Measurements from ENCODE around the gene STYK1. TPM values are rescaled to one million over a fixed set of nuclear protein-coding genes. Genes with fewer than 3 reads are reported as not detected.

Gene STYK1
- polyA plus RNA-seq (2013, experiment 1 of 2) = not detected
- 0.15 TPM for polyA plus RNA-seq (2013, experiment 2 of 2)

- Histone ChIP-seq H3K4me3 (ENCODE audit: extremely low read depth, insufficient read depth, low read length, poor library complexity, severe bottlenecking) (peak within 1 kb of the TSS; percentile 42), H3K27ac (ENCODE audit: low read depth, low read length, severe bottlenecking) (no peak within 1 kb of the TSS), H3K9me3 (ENCODE audit: control insufficient read depth, low read length) (no peaks in the 10 kb centered on the region), H3K4me1 (ENCODE audit: control insufficient read depth, insufficient read depth, low read length, poor library complexity, severe bottlenecking) (no peaks in the 10 kb centered on the region), H3K36me3 (ENCODE audit: control insufficient read depth, insufficient read depth, low read length) (no peaks in the 10 kb centered on the region)
- 2% methylated on average over 15 to 25 of the region's 35 CpGs for WGBS, 2 experiments (ENCODE audit: insufficient coverage in 2 of 2)
Measured at GRCh38 chr12:10673659-10674384, at the start of gene STYK1. Gene STYK1 (minus strand): TSS chr12:10674052. CDS start chr12:10634618, 39,434 bp downstream.

- WGBS, 2 experiments (ENCODE audit: insufficient coverage in 2 of 2) = 0% methylated on average over 54 to 63 of the region's 95 CpGs
- Histone ChIP-seq H3K4me1 (ENCODE audit: control insufficient read depth, insufficient read depth, low read length, poor library complexity, severe bottlenecking) (peaks cover 21% of the 10 kb centered on the region), H3K4me3 (ENCODE audit: extremely low read depth, insufficient read depth, low read length, poor library complexity, severe bottlenecking) (peak within 1 kb of the TSS; percentile 99), H3K9me3 (ENCODE audit: control insufficient read depth, low read length) (no peaks in the 10 kb centered on the region), H3K36me3 (ENCODE audit: control insufficient read depth, insufficient read depth, low read length) (no peaks in the 10 kb centered on the region), H3K27ac (ENCODE audit: low read depth, low read length, severe bottlenecking) (peak within 1 kb of the TSS; percentile 82)
Measured at GRCh38 chr12:10722905-10723746, 49.3 kb upstream of the STYK1 start, which contains the start of gene YBX3. Gene YBX3 (minus strand): TSS chr12:10723323. CDS start chr12:10723111, 212 bp downstream.

GRCh38 chr12:10722502-10722904, 48.7 kb upstream of the STYK1 start:
- Histone ChIP-seq H3K4me1 (ENCODE audit: control insufficient read depth, insufficient read depth, low read length, poor library complexity, severe bottlenecking) (peaks cover 23% of the 10 kb centered on the region), H3K4me3 (ENCODE audit: extremely low read depth, insufficient read depth, low read length, poor library complexity, severe bottlenecking) (peak overlapping the region; percentile 99), H3K36me3 (ENCODE audit: control insufficient read depth, insufficient read depth, low read length) (no peaks in the 10 kb centered on the region), H3K27ac (ENCODE audit: low read depth, low read length, severe bottlenecking) (peak overlapping the region; percentile 82), H3K9me3 (ENCODE audit: control insufficient read depth, low read length) (no peaks in the 10 kb centered on the region)
- 0 to 1% methylated on average over 28 to 35 of the region's 36 CpGs for WGBS, 2 experiments (ENCODE audit: insufficient coverage in 2 of 2)

GRCh38 chr12:10721651-10722501, 48.0 kb upstream of the STYK1 start:
- H3K9me3 ChIP-seq (ENCODE audit: control insufficient read depth, low read length) = no peaks in the 10 kb centered on the region
- H3K4me1 ChIP-seq (ENCODE audit: control insufficient read depth, insufficient read depth, low read length, poor library complexity, severe bottlenecking) = peaks cover 28% of the 10 kb centered on the region
- H3K36me3 ChIP-seq (ENCODE audit: control insufficient read depth, insufficient read depth, low read length) = no peaks in the 10 kb centered on the region
- H3K4me3 ChIP-seq (ENCODE audit: extremely low read depth, insufficient read depth, low read length, poor library complexity, severe bottlenecking) = peak overlapping the region; percentile 99
- 0 to 1% methylated on average over 21 to 25 of the region's 26 CpGs for WGBS, 2 experiments (ENCODE audit: insufficient coverage in 2 of 2)
- peak overlapping the region; percentile 82 for H3K27ac ChIP-seq (ENCODE audit: low read depth, low read length, severe bottlenecking)

GRCh38 chr12:10720974-10721650, 47.3 kb upstream of the STYK1 start:
- peak overlapping the region; percentile 68 for H3K27ac ChIP-seq (ENCODE audit: low read depth, low read length, severe bottlenecking)
- H3K4me1 ChIP-seq (ENCODE audit: control insufficient read depth, insufficient read depth, low read length, poor library complexity, severe bottlenecking) = peaks cover 35% of the 10 kb centered on the region
- no peaks in the 10 kb centered on the region for H3K9me3 ChIP-seq (ENCODE audit: control insufficient read depth, low read length)
- H3K36me3 ChIP-seq (ENCODE audit: control insufficient read depth, insufficient read depth, low read length) = peaks cover under 1% of the 10 kb centered on the region
- peak overlapping the region; percentile 99 for H3K4me3 ChIP-seq (ENCODE audit: extremely low read depth, insufficient read depth, low read length, poor library complexity, severe bottlenecking)
- 25 to 44% methylated on average over 3 of the region's 3 CpGs for WGBS, 2 experiments (ENCODE audit: insufficient coverage in 2 of 2)

GRCh38 chr12:10719482-10719881, 45.6 kb upstream of the STYK1 start:
- no peaks in the 10 kb centered on the region for H3K9me3 ChIP-seq (ENCODE audit: control insufficient read depth, low read length)
- WGBS, 2 experiments (ENCODE audit: insufficient coverage in 2 of 2) = 78 to 96% methylated on average over 3 of the region's 4 CpGs
- H3K27ac ChIP-seq (ENCODE audit: low read depth, low read length, severe bottlenecking) = peak overlapping the region; percentile 43
- H3K4me3 ChIP-seq (ENCODE audit: extremely low read depth, insufficient read depth, low read length, poor library complexity, severe bottlenecking) = peak overlapping the region; percentile 18
- peaks cover 17% of the 10 kb centered on the region for H3K36me3 ChIP-seq (ENCODE audit: control insufficient read depth, insufficient read depth, low read length)
- peaks cover 41% of the 10 kb centered on the region for H3K4me1 ChIP-seq (ENCODE audit: control insufficient read depth, insufficient read depth, low read length, poor library complexity, severe bottlenecking)

- H3K9me3 ChIP-seq (ENCODE audit: control insufficient read depth, low read length) = no peaks in the 10 kb centered on the region
- WGBS, 2 experiments (ENCODE audit: insufficient coverage in 2 of 2) = 38% methylated on average over 1 to 2 of the region's 4 CpGs
- peak overlapping the region; percentile 90 for H3K27ac ChIP-seq (ENCODE audit: low read depth, low read length, severe bottlenecking)
- H3K4me1 ChIP-seq (ENCODE audit: control insufficient read depth, insufficient read depth, low read length, poor library complexity, severe bottlenecking) = peaks cover 32% of the 10 kb centered on the region
- H3K36me3 ChIP-seq (ENCODE audit: control insufficient read depth, insufficient read depth, low read length) = peaks cover 29% of the 10 kb centered on the region
- H3K4me3 ChIP-seq (ENCODE audit: extremely low read depth, insufficient read depth, low read length, poor library complexity, severe bottlenecking) = peak overlapping the region; percentile 18
Measured at GRCh38 chr12:10718279-10718821, 44.5 kb upstream of the STYK1 start.

- H3K36me3 ChIP-seq (ENCODE audit: control insufficient read depth, insufficient read depth, low read length) = peaks cover 38% of the 10 kb centered on the region
- H3K4me1 ChIP-seq (ENCODE audit: control insufficient read depth, insufficient read depth, low read length, poor library complexity, severe bottlenecking) = peaks cover 32% of the 10 kb centered on the region
- H3K9me3 ChIP-seq (ENCODE audit: control insufficient read depth, low read length) = no peaks in the 10 kb centered on the region
- peak overlapping the region; percentile 90 for H3K27ac ChIP-seq (ENCODE audit: low read depth, low read length, severe bottlenecking)
- H3K4me3 ChIP-seq (ENCODE audit: extremely low read depth, insufficient read depth, low read length, poor library complexity, severe bottlenecking) = no peak overlapping the region
- WGBS, 2 experiments (ENCODE audit: insufficient coverage in 2 of 2) = 38 to 60% methylated on average over 1 to 2 of the region's 2 CpGs
Measured at GRCh38 chr12:10717410-10717809, 43.6 kb upstream of the STYK1 start.

GRCh38 chr12:10716704-10717315, 43.0 kb upstream of the STYK1 start:
- WGBS, 2 experiments (ENCODE audit: insufficient coverage in 2 of 2) = 23 to 24% methylated on average over 4 to 5 of the region's 6 CpGs
- peak overlapping the region; percentile 90 for H3K27ac ChIP-seq (ENCODE audit: low read depth, low read length, severe bottlenecking)
- peaks cover 44% of the 10 kb centered on the region for H3K36me3 ChIP-seq (ENCODE audit: control insufficient read depth, insufficient read depth, low read length)
- H3K9me3 ChIP-seq (ENCODE audit: control insufficient read depth, low read length) = no peaks in the 10 kb centered on the region
- peak overlapping the region; percentile 9 for H3K4me3 ChIP-seq (ENCODE audit: extremely low read depth, insufficient read depth, low read length, poor library complexity, severe bottlenecking)
- H3K4me1 ChIP-seq (ENCODE audit: control insufficient read depth, insufficient read depth, low read length, poor library complexity, severe bottlenecking) = peaks cover 32% of the 10 kb centered on the region

Measured in mesodermal cell (in vitro differentiated cells).